Left forelimb (tissue), 1 donor: ENCODE results near the gene SYNC.
"Not testable (repeated sequence)": the region's sequence is repeated elsewhere in the genome, so short reads cannot be mapped to it uniquely, and the experiment has no call there.

ENCODE experiments used
- DNase-seq: peaks from one replicate; pipeline ENCODE4 v3.0.0-alpha.2; 2018; ENCODE audit warnings: low spot score

Gene SYNC

DNA sequence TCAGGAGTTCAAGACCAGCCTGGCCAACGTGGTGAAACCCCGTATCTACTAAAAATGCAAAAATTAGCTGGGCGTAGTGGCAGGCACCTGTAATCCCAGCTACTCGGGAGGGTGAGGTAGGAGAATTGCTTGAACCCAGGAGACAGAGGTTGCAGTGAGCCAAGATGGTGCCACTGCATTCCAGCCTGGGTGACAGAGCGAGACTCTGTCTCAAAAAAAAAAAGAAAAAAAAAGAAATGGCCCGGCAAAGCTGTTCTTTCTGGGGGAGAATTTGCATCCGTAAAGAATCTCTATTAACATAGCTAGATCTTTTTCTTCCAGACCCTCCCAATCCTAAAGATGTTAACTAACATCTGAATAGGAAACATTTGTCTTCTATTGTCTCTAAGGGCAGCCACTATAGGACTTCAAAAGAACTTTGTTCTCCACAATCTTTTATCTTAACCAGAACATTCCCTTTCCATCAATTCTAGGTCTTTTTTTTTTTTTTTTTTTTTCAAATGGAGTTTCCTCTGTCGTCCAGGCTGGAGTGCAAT is 60.2 kb downstream of the SYNC start:
- not testable (repeated sequence) for DNase-seq

- DNase-seq = no peak
Observed at GRCh38 chr1:32639489-32640075, 63.0 kb downstream of the SYNC start.

DNA sequence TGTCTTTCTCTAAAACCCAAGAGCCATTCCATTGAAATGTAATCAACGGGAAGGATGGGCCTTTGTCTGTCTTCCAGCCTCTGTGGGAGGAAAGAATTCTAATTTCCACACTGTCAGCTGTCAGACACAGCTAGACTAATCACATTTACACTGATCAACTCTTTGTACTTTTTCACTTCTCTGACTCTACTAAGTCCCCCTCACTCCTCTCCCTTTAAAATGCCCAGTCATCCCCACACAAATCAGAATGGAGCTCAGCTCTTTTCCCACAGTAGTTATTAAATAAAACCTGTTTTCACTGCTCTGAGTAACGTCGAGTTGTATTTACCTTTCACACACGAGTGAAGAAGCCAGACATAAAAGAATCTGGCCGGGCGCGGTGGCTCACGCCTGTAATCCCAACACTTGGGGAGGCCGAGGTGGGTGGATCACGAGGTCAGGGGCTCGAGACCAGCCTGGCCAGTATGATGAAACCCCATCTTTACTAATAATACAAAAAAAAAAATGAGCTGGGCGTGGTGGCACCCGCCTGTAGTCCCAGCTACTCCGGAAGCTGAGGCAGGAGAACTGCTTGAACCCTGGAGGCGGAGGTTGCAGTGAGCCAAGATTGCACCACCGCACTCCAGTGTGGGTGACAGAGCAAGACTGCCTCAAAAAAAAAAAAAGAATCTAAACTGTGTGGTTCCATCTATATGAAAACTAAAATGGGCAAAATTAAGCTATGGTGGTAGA is 65.5 kb downstream of the SYNC start:
- no peak for DNase-seq

- DNase-seq = no peak
Observed at GRCh38 chr1:32635508-32636277, 66.9 kb downstream of the SYNC start.

- no peak for DNase-seq
Observed at GRCh38 chr1:32632829-32633228, 69.7 kb downstream of the SYNC start.

DNA sequence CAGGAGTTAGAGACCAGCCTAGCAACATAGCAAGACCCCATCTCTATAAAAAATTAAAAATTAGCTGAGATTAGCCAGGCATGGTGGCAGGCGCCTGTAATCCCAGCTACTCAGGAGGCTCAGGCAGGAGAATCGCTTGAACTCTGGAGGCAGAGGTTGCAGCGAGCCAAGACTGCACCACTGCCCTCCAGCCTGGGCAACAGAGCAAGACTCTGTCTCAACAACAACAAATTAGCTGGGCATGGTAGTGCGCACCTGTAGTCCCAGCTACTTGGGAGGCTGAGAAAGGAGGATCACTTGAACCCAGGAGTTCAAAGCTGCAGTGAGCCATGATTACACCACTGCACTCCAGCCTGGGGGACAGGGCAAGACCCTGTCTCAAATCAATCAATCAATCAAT is 72.4 kb downstream of the SYNC start:
- DNase-seq = not testable (repeated sequence)
